Measurements from ENCODE around the gene SLC6A6. TPM values are rescaled to one million over a fixed set of nuclear protein-coding genes. Genes with fewer than 3 reads are reported as not detected.

SLC6A6 gene
- total RNA-seq, 4 donors from 2014 or later, result 4.4 to 10.5 (median 7.7) TPM

DNA sequence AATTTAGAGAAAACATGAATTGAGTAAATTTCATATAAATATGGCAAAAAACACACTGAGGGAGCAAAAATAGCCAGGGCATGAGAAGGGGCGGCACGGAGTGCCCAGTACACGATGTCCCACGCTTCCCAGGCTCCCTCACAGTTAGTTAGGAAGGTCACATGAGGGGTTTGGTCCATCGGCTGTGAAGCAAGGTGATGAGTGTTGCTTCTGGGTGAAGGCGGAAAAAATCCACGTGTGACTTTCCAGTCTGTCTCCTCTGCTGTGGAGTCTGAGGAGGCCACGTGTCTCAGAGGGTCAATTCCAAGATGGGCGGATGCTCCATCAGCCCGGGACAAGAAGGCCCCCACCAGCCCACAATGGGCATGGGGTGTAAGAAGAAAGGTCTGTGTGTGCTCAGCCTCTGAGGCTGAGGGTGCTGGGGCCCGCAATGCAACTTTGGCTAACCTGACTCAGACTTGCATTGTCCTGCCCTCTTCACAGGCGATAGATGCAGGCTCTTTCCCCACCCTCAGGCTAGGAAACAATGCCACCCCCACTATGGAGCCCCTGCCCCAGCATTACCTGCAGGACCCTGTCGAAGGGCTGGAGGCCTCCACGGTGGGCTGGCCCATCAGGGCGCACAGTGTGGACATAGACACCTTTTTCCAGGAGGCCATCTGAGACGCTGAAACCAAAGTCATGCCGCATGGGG lies 92.0 kb downstream of the SLC6A6 start:
- H3K9me3 ChIP-seq, result no peaks in the 10 kb centered on the region
- intact Hi-C loops (cut with DNase I; ENCODE audit: low total_unique reads) (no loop called here), in situ Hi-C loops (cut with MboI; ENCODE audit: low pct_ligation_motif_present in 1 of 4, low pct_unique_long_range_greater_than_20kb in 1 of 4, low sequenced_read_pairs in 3 of 4) (no loop called here)
- H3K4me3 ChIP-seq, result no peak overlapping the region
- no peak overlapping the region for H3K27ac ChIP-seq
- H3K4me1 ChIP-seq, result no peaks in the 10 kb centered on the region
- 86 to 89% methylated on average over 5 to 17 of the region's 17 CpGs for WGBS, 2 donors (ENCODE audit: low coverage in 1 of 2)
- TF ChIP-seq EP300 (IDR thresholded peaks at IDR 0.05; ENCODE audit: low read depth) (no peak), POLR2A (IDR thresholded peaks at IDR 0.05) (no peak), POLR2AphosphoS5 (IDR thresholded peaks at IDR 0.05) (no peak)
- TF ChIP-seq, protein P1, sequence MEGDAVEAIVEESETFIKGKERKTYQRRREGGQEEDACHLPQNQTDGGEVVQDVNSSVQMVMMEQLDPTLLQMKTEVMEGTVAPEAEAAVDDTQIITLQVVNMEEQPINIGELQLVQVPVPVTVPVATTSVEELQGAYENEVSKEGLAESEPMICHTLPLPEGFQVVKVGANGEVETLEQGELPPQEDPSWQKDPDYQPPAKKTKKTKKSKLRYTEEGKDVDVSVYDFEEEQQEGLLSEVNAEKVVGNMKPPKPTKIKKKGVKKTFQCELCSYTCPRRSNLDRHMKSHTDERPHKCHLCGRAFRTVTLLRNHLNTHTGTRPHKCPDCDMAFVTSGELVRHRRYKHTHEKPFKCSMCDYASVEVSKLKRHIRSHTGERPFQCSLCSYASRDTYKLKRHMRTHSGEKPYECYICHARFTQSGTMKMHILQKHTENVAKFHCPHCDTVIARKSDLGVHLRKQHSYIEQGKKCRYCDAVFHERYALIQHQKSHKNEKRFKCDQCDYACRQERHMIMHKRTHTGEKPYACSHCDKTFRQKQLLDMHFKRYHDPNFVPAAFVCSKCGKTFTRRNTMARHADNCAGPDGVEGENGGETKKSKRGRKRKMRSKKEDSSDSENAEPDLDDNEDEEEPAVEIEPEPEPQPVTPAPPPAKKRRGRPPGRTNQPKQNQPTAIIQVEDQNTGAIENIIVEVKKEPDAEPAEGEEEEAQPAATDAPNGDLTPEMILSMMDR (IDR thresholded peaks at IDR 0.05), result no peak
- H3K36me3 ChIP-seq, result no peaks in the 10 kb centered on the region
- no peak for DNase-seq
- no peaks in the 10 kb centered on the region for H3K27me3 ChIP-seq

DNA sequence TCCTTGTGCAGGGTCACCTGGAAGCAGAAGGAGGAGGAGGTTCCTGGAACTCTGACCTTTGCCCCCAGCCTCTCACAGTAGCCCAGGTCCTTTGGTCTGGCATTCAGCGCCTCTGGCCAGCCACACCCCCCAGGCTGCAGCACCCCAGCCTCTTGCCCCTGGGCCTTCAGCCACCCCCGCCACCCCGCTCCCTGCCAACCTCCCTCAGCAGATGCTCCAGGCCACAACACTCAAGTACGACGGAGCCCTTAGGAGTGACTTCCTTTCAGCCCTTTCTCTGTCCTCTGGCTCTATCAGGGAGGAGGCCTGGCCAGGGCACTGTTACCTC lies 92.5 kb downstream of the SLC6A6 start:
- H3K27me3 ChIP-seq, result no peaks in the 10 kb centered on the region
- H3K4me1 ChIP-seq, result no peaks in the 10 kb centered on the region
- no peaks in the 10 kb centered on the region for H3K36me3 ChIP-seq
- intact Hi-C loops (cut with DNase I; ENCODE audit: low total_unique reads), result no loop called here
- H3K4me3 ChIP-seq, result no peak overlapping the region
- DNase-seq, result no peak
- in situ Hi-C loops (cut with MboI; ENCODE audit: low pct_ligation_motif_present in 1 of 4, low pct_unique_long_range_greater_than_20kb in 1 of 4, low sequenced_read_pairs in 3 of 4), result no loop called here
- no peak overlapping the region for H3K27ac ChIP-seq
- TF ChIP-seq, protein P1 (IDR thresholded peaks at IDR 0.05), result no peak
- TF ChIP-seq POLR2AphosphoS5 (IDR thresholded peaks at IDR 0.05), result no peak
- no peak for TF ChIP-seq EP300 (IDR thresholded peaks at IDR 0.05; ENCODE audit: low read depth)
- no peaks in the 10 kb centered on the region for H3K9me3 ChIP-seq
- 91% methylated on average over 5 of the region's 5 CpGs; no CpG with 5 or more reads in 1 of the 2 donors for WGBS, 2 donors (ENCODE audit: low coverage in 1 of 2)

GRCh38 chr3:14496351-14496750 lies 93.9 kb downstream of the SLC6A6 start:
- Histone ChIP-seq H3K4me3 (no peak overlapping the region), H3K36me3 (no peaks in the 10 kb centered on the region), H3K27ac (no peak overlapping the region), H3K9me3 (no peaks in the 10 kb centered on the region), H3K4me1 (no peaks in the 10 kb centered on the region), H3K27me3 (no peaks in the 10 kb centered on the region)
- no peak for DNase-seq
- WGBS, 2 donors (ENCODE audit: low coverage in 1 of 2), result 87 to 100% methylated on average over 1 to 9 of the region's 9 CpGs
- TF ChIP-seq, protein P1 (IDR thresholded peaks at IDR 0.05), result no peak
- TF ChIP-seq EP300 (IDR thresholded peaks at IDR 0.05; ENCODE audit: low read depth) (no peak), POLR2AphosphoS5 (IDR thresholded peaks at IDR 0.05) (no peak), POLR2A (IDR thresholded peaks at IDR 0.05) (no peak)
- intact Hi-C loops (cut with DNase I; ENCODE audit: low total_unique reads), result no loop called here
- in situ Hi-C loops (cut with MboI; ENCODE audit: low pct_ligation_motif_present in 1 of 4, low pct_unique_long_range_greater_than_20kb in 1 of 4, low sequenced_read_pairs in 3 of 4), result no loop called here

- in situ Hi-C loops (cut with MboI; ENCODE audit: low pct_ligation_motif_present in 1 of 4, low pct_unique_long_range_greater_than_20kb in 1 of 4, low sequenced_read_pairs in 3 of 4) (no loop called here), intact Hi-C loops (cut with DNase I; ENCODE audit: low total_unique reads) (no loop called here)
- no peak overlapping the region for H3K4me3 ChIP-seq
- no peaks in the 10 kb centered on the region for H3K27me3 ChIP-seq
- no peak for DNase-seq
- no peaks in the 10 kb centered on the region for H3K4me1 ChIP-seq
- no peak for TF ChIP-seq POLR2A (IDR thresholded peaks at IDR 0.05)
- TF ChIP-seq EP300 (IDR thresholded peaks at IDR 0.05; ENCODE audit: low read depth), result no peak
- TF ChIP-seq, protein P1 (IDR thresholded peaks at IDR 0.05), result no peak
- TF ChIP-seq POLR2AphosphoS5 (IDR thresholded peaks at IDR 0.05), result no peak
- 39 to 73% methylated on average over 6 to 10 of the region's 10 CpGs for WGBS, 2 donors (ENCODE audit: low coverage in 1 of 2)
- no peaks in the 10 kb centered on the region for H3K36me3 ChIP-seq
- no peak overlapping the region for H3K27ac ChIP-seq
- peaks cover 0 to 4% of the 10 kb centered on the region in 2 donors for H3K9me3 ChIP-seq
Observed at GRCh38 chr3:14497321-14497720, 94.9 kb downstream of the SLC6A6 start.
